ENCODE measurements around the gene ERC2.
"Not testable (repeated sequence)": the region's sequence is repeated elsewhere in the genome, so short reads cannot be mapped to it uniquely, and the experiment has no call there.

Gene ERC2

GRCh38 chr3:55884066-55884465 lies 584.2 kb downstream of the ERC2 start:
- DNase-seq (ENCODE audit: low read depth) = no peak

GRCh38 chr3:55882006-55882405 lies 586.3 kb downstream of the ERC2 start:
- no peak for DNase-seq (ENCODE audit: low read depth)

- DNase-seq (ENCODE audit: low read depth) = no peak
Observed at GRCh38 chr3:55880357-55880756, 587.9 kb downstream of the ERC2 start.

GRCh38 chr3:55879901-55880331 lies 588.4 kb downstream of the ERC2 start:
- DNase-seq (ENCODE audit: low read depth) = no peak

- DNase-seq (ENCODE audit: low read depth) = no peak
Observed at GRCh38 chr3:55877703-55878102, 590.6 kb downstream of the ERC2 start.

- DNase-seq (ENCODE audit: low read depth) = no peak
Observed at GRCh38 chr3:55876560-55876959, 591.7 kb downstream of the ERC2 start.

- DNase-seq (ENCODE audit: low read depth) = no peak
Observed at GRCh38 chr3:55875113-55875512, 593.2 kb downstream of the ERC2 start.

- no peak for DNase-seq (ENCODE audit: low read depth)
Observed at GRCh38 chr3:55873523-55874254, 594.6 kb downstream of the ERC2 start.

- DNase-seq (ENCODE audit: low read depth) = no peak
Observed at GRCh38 chr3:55870594-55870993, 597.7 kb downstream of the ERC2 start.

GRCh38 chr3:55868347-55868746 lies 599.9 kb downstream of the ERC2 start:
- DNase-seq (ENCODE audit: low read depth) = no peak

GRCh38 chr3:55863028-55863427 lies 605.2 kb downstream of the ERC2 start:
- no peak for DNase-seq (ENCODE audit: low read depth)

- no peak for DNase-seq (ENCODE audit: low read depth)
Observed at GRCh38 chr3:55860049-55860721, 608.1 kb downstream of the ERC2 start.

- DNase-seq (ENCODE audit: low read depth) = no peak
Observed at GRCh38 chr3:55859305-55859704, 609.0 kb downstream of the ERC2 start.

GRCh38 chr3:55858727-55859126 lies 609.5 kb downstream of the ERC2 start:
- DNase-seq (ENCODE audit: low read depth) = no peak

- DNase-seq (ENCODE audit: low read depth) = no peak
Observed at GRCh38 chr3:55858302-55858701, 610.0 kb downstream of the ERC2 start.

- DNase-seq (ENCODE audit: low read depth) = no peak
Observed at GRCh38 chr3:55857633-55858032, 610.6 kb downstream of the ERC2 start.

- no peak for DNase-seq (ENCODE audit: low read depth)
Observed at GRCh38 chr3:55855311-55855710, 613.0 kb downstream of the ERC2 start.

GRCh38 chr3:55854494-55854893 lies 613.8 kb downstream of the ERC2 start:
- no peak for DNase-seq (ENCODE audit: low read depth)

- DNase-seq (ENCODE audit: low read depth) = no peak
Observed at GRCh38 chr3:55852326-55852725, 615.9 kb downstream of the ERC2 start.

GRCh38 chr3:55842204-55842603 lies 626.1 kb downstream of the ERC2 start:
- DNase-seq (ENCODE audit: low read depth) = no peak

- not testable (repeated sequence) for DNase-seq (ENCODE audit: low read depth)
Observed at GRCh38 chr3:55831876-55832275, 636.4 kb downstream of the ERC2 start.

- DNase-seq (ENCODE audit: low read depth) = no peak
Observed at GRCh38 chr3:55828712-55829111, 639.6 kb downstream of the ERC2 start.

GRCh38 chr3:55827786-55828185 lies 640.5 kb downstream of the ERC2 start:
- DNase-seq (ENCODE audit: low read depth) = no peak

Data from stimulated activated CD8-positive, alpha-beta memory T cell treated with anti-CD3 and anti-CD28 coated beads, Interleukin-15, amount 100 ng/mL, for 24 hours (primary cell).